ENCODE results near the gene APEH. TPM values are rescaled to one million over a fixed set of nuclear protein-coding genes. Genes with fewer than 3 reads are reported as not detected.

APEH gene
- total RNA-seq, 3 donors from 2014 or later (not counting 1 experiment from before 2014, with no cell fraction given): 62.8 to 95.7 (median 77.5) TPM

DNA sequence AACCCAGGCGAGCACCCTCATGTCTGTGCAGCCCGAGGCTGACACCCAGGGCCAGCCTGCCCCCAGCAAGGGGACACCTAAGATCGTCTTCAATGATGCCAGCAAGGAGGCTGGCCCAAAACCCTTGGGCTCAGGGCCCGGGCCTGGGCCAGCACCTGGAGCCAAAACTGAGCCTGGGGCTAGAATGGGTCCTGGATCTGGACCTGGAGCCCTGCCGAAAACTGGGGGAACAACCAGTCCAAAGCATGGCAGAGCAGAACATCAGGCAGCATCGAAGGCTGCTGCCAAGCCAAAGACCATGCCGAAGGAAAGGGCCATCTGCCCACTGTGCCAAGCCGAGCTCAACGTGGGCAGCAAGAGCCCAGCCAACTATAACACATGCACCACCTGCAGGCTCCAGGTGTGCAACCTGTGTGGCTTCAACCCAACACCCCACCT is 31.4 kb upstream of the APEH start:
- TF ChIP-seq, protein P1, sequence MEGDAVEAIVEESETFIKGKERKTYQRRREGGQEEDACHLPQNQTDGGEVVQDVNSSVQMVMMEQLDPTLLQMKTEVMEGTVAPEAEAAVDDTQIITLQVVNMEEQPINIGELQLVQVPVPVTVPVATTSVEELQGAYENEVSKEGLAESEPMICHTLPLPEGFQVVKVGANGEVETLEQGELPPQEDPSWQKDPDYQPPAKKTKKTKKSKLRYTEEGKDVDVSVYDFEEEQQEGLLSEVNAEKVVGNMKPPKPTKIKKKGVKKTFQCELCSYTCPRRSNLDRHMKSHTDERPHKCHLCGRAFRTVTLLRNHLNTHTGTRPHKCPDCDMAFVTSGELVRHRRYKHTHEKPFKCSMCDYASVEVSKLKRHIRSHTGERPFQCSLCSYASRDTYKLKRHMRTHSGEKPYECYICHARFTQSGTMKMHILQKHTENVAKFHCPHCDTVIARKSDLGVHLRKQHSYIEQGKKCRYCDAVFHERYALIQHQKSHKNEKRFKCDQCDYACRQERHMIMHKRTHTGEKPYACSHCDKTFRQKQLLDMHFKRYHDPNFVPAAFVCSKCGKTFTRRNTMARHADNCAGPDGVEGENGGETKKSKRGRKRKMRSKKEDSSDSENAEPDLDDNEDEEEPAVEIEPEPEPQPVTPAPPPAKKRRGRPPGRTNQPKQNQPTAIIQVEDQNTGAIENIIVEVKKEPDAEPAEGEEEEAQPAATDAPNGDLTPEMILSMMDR (IDR thresholded peaks at IDR 0.05): no peak
- Histone ChIP-seq H3K4me3 (ENCODE audit: low read length) (no peak overlapping the region), H3K27ac (ENCODE audit: low read length) (no peak overlapping the region), H3K4me1 (ENCODE audit: control insufficient read depth, insufficient read depth, low read length) (no peaks in the 10 kb centered on the region), H3K27me3 (ENCODE audit: control insufficient read depth, insufficient read depth, low read length) (no peaks in the 10 kb centered on the region), H3K9me3 (ENCODE audit: control insufficient read depth, insufficient read depth, low read length) (no peaks in the 10 kb centered on the region), H3K36me3 (ENCODE audit: control insufficient read depth, insufficient read depth, low read length) (no peaks in the 10 kb centered on the region)
- H3K4me3 Mint-ChIP-seq: no peak overlapping the region
- no peaks in the 10 kb centered on the region for H3K9me3 Mint-ChIP-seq
- H3K4me1 Mint-ChIP-seq: no peaks in the 10 kb centered on the region
- DNase-seq (no peak), ATAC-seq (no peak)
- no peaks in the 10 kb centered on the region for H3K27me3 Mint-ChIP-seq (ENCODE audit: low read depth in 2 of 2)
- intact Hi-C loops (cut with micrococcal nuclease): no loop called here
- no peaks in the 10 kb centered on the region for H3K36me3 Mint-ChIP-seq
- 82% methylated on average over 9 of the region's 9 CpGs for WGBS (ENCODE audit: insufficient coverage)
- H3K27ac Mint-ChIP-seq: no peak overlapping the region

DNA sequence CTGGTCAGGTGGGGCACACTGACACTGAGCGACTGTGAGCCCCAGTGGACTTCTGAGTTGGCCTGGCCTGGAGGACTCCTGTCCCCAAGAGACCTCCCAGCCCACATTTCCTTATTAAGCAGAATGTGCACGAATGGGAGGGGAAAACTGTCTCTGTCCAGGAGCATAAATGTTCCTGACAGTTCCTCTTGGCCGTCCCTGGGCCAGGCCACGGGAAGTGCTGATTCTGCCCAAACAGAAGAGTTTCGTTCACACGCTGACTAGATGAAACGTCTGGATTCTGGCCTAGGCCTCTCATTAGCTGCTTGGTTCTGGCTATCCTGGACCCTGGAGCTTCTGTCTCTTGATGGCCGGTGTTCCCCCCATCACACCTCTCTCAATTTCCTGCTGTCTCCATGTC is 29.5 kb upstream of the APEH start:
- WGBS (ENCODE audit: insufficient coverage): 87% methylated on average over 8 of the region's 8 CpGs
- H3K9me3 ChIP-seq (ENCODE audit: control insufficient read depth, insufficient read depth, low read length): no peaks in the 10 kb centered on the region
- Mint-ChIP-seq H3K27me3 (ENCODE audit: low read depth in 2 of 2) (no peaks in the 10 kb centered on the region), H3K9me3 (no peaks in the 10 kb centered on the region), H3K27ac (no peak overlapping the region), H3K4me3 (no peak overlapping the region), H3K36me3 (no peaks in the 10 kb centered on the region), H3K4me1 (no peaks in the 10 kb centered on the region)
- DNase-seq: no peak
- no peak for ATAC-seq
- no peaks in the 10 kb centered on the region for H3K36me3 ChIP-seq (ENCODE audit: control insufficient read depth, insufficient read depth, low read length)
- TF ChIP-seq, protein P1 (IDR thresholded peaks at IDR 0.05): no peak
- H3K27ac ChIP-seq (ENCODE audit: low read length): no peak overlapping the region
- H3K27me3 ChIP-seq (ENCODE audit: control insufficient read depth, insufficient read depth, low read length): no peaks in the 10 kb centered on the region
- intact Hi-C loops (cut with micrococcal nuclease): no loop called here
- no peaks in the 10 kb centered on the region for H3K4me1 ChIP-seq (ENCODE audit: control insufficient read depth, insufficient read depth, low read length)
- H3K4me3 ChIP-seq (ENCODE audit: low read length): no peak overlapping the region

DNA sequence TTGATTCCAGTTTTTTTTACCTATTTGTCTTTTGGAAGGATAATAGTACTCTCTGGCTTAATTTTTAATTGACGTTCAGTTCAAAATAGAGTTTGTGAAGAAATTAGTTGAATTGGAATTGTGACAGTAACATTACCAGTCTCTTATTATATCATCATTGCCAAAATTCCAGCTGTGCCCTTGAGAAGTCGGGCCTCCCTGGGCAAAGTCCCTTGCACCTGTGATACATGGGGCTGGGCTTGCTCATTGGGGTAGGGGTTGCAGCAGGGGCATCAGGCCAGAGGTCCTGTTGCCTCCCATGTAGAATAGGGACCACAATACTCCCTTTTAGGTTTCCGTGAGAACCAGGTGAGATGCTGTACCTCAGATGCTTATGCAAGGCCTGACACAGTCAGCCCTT is 27.9 kb upstream of the APEH start:
- Histone ChIP-seq H3K27me3 (ENCODE audit: control insufficient read depth, insufficient read depth, low read length) (no peaks in the 10 kb centered on the region), H3K9me3 (ENCODE audit: control insufficient read depth, insufficient read depth, low read length) (no peaks in the 10 kb centered on the region), H3K36me3 (ENCODE audit: control insufficient read depth, insufficient read depth, low read length) (no peaks in the 10 kb centered on the region), H3K4me3 (ENCODE audit: low read length) (no peak overlapping the region), H3K4me1 (ENCODE audit: control insufficient read depth, insufficient read depth, low read length) (no peaks in the 10 kb centered on the region), H3K27ac (ENCODE audit: low read length) (no peak overlapping the region)
- intact Hi-C loops (cut with micrococcal nuclease): no loop called here
- Mint-ChIP-seq H3K4me3 (no peak overlapping the region), H3K4me1 (no peaks in the 10 kb centered on the region), H3K36me3 (no peaks in the 10 kb centered on the region), H3K9me3 (no peaks in the 10 kb centered on the region), H3K27me3 (ENCODE audit: low read depth in 2 of 2) (no peaks in the 10 kb centered on the region), H3K27ac (no peak overlapping the region)
- ATAC-seq (no peak), DNase-seq (no peak)
- TF ChIP-seq, protein P1 (IDR thresholded peaks at IDR 0.05): no peak
- 89% methylated on average over 2 of the region's 3 CpGs for WGBS (ENCODE audit: insufficient coverage)

DNA sequence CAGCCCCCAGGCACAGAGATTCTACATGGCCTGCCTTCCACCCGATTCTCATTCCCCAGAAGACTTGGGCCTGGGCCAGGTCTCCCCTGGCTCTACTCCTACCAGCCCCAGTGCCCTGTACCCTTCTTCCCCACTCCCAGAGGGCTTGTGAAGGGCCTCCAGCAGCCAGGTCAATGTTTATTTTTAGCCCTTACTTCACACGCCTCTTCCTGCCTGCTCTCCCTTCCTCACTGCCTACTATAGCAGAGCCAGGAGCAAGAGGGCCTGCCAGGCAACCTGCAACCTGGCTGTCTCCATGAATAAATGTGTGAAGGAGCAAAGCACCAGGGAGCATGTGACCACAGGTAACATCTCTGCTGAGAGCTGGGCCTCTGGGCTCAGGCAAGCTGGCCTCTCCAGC is 26.4 kb upstream of the APEH start:
- ATAC-seq: no peak
- Mint-ChIP-seq H3K27ac (no peak overlapping the region), H3K36me3 (no peaks in the 10 kb centered on the region), H3K27me3 (ENCODE audit: low read depth in 2 of 2) (no peaks in the 10 kb centered on the region), H3K9me3 (no peaks in the 10 kb centered on the region), H3K4me3 (no peak overlapping the region), H3K4me1 (no peaks in the 10 kb centered on the region)
- Histone ChIP-seq H3K27ac (ENCODE audit: low read length) (no peak overlapping the region), H3K4me1 (ENCODE audit: control insufficient read depth, insufficient read depth, low read length) (no peaks in the 10 kb centered on the region), H3K27me3 (ENCODE audit: control insufficient read depth, insufficient read depth, low read length) (no peaks in the 10 kb centered on the region), H3K9me3 (ENCODE audit: control insufficient read depth, insufficient read depth, low read length) (no peaks in the 10 kb centered on the region), H3K36me3 (ENCODE audit: control insufficient read depth, insufficient read depth, low read length) (no peaks in the 10 kb centered on the region), H3K4me3 (ENCODE audit: low read length) (no peak overlapping the region)
- TF ChIP-seq, protein P1 (IDR thresholded peaks at IDR 0.05): no peak
- 70% methylated on average over 2 of the region's 2 CpGs for WGBS (ENCODE audit: insufficient coverage)
- intact Hi-C loops (cut with micrococcal nuclease): no loop called here
- no peak for DNase-seq

Data from natural killer cell (primary cell).